Right lobe of liver (tissue), 4 donors: ENCODE data around the gene ENTREP1.

Experiments used
- POLR2A ChIP-seq: fragments of 450-650 bp; IDR thresholded peaks from one replicate; pipeline ENCODE4 v1.6.1; 2017; ENCODE audit warnings: antibody characterized with exemption, mild to moderate bottlenecking
- TF ChIP-seq, protein P1 (sequence below), 4 donors: fragments of 200-600 bp in 3 of 4; fragments of 450-650 bp in 1 of 4; IDR thresholded peaks; one replicate each; pipeline versions ENCODE4 v1.5.1 to v1.8.0; 2016 to 2022; ENCODE audit warnings: antibody characterized with exemption in 4 of 4, mild to moderate bottlenecking in 2 of 4
- donor health status: DM: no; HTN: no; CAD: no.
- donor health status: DM: no; HTN: no; CAD: no.
- donor health status: DM: no; HTN: yes; CAD: no.

DNA sequence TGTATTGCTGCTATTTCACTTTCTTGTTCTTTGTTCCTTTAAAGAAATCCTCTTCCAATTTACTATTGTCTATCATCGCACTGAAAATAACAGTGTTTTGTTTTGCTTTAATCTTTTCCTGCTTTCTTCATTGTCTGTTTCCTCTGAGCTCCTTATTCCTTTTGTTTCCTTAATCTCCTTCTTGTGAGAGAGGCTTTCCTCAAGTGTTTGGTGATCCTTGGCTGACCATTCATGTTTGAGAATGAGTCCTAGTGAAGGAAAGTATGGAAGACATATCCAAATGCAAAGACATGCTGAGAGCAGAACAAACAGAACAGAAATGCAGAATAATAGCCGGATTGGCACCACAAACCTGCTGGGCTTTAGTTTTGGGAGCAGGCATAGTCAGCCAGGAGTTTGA lies 42.0 kb upstream of the ENTREP1 start:
- TF ChIP-seq, protein P1, sequence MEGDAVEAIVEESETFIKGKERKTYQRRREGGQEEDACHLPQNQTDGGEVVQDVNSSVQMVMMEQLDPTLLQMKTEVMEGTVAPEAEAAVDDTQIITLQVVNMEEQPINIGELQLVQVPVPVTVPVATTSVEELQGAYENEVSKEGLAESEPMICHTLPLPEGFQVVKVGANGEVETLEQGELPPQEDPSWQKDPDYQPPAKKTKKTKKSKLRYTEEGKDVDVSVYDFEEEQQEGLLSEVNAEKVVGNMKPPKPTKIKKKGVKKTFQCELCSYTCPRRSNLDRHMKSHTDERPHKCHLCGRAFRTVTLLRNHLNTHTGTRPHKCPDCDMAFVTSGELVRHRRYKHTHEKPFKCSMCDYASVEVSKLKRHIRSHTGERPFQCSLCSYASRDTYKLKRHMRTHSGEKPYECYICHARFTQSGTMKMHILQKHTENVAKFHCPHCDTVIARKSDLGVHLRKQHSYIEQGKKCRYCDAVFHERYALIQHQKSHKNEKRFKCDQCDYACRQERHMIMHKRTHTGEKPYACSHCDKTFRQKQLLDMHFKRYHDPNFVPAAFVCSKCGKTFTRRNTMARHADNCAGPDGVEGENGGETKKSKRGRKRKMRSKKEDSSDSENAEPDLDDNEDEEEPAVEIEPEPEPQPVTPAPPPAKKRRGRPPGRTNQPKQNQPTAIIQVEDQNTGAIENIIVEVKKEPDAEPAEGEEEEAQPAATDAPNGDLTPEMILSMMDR (IDR thresholded peaks at IDR 0.05) = no peak
- TF ChIP-seq POLR2A = no peak
